ENCODE data around the gene PNPO. TPM values are rescaled to one million over a fixed set of nuclear protein-coding genes. Genes with fewer than 3 reads are reported as not detected.
A peak's percentile ranks its signal among the peaks of the same experiment; 100 is the strongest.

The PNPO gene
- total RNA-seq, 2 donors from 2014 or later: 37.3 to 55.2 TPM

GRCh38 chr17:47902039-47902744 lies 39.2 kb upstream of the PNPO start:
- no peaks in the 10 kb centered on the region for H3K4me1 ChIP-seq (replicated peaks)
- intact Hi-C loops (cut with DNase I): no loop called here
- no peak for DNase-seq (ENCODE audit: low spot score)
- no peaks in the 10 kb centered on the region for H3K9me3 ChIP-seq
- no peak overlapping the region for H3K4me3 ChIP-seq
- H3K27me3 ChIP-seq (replicated peaks; ENCODE audit: insufficient read depth): no peaks in the 10 kb centered on the region
- no peaks in the 10 kb centered on the region for H3K36me3 ChIP-seq
- TF ChIP-seq POLR2AphosphoS5 (IDR thresholded peaks at IDR 0.05) (no peak), CTCF (IDR thresholded peaks at IDR 0.05) (no peak), POLR2A (IDR thresholded peaks at IDR 0.05) (no peak)
- no peak overlapping the region for H3K27ac ChIP-seq
- WGBS: 76% methylated on average over 4 of the region's 4 CpGs

GRCh38 chr17:47905221-47905733 lies 36.1 kb upstream of the PNPO start:
- intact Hi-C loops (cut with DNase I): loop anchor here (5.0 kb wide), 1 partner anchor 42 kb away; no protein-coding TSS in a partner anchor
- peak overlapping the region; percentile 60 to 74 for H3K27ac ChIP-seq
- 11% methylated on average over 8 of the region's 8 CpGs for WGBS
- no peak overlapping the region for H3K4me3 ChIP-seq
- TF ChIP-seq CTCF (IDR thresholded peaks at IDR 0.05): no peak
- TF ChIP-seq POLR2AphosphoS5 (IDR thresholded peaks at IDR 0.05): peak; percentile 59
- TF ChIP-seq POLR2A (IDR thresholded peaks at IDR 0.05): no peak
- no peaks in the 10 kb centered on the region for H3K36me3 ChIP-seq
- no peaks in the 10 kb centered on the region for H3K27me3 ChIP-seq (replicated peaks; ENCODE audit: insufficient read depth)
- DNase-seq (ENCODE audit: low spot score): peak; percentile 74
- H3K9me3 ChIP-seq: no peaks in the 10 kb centered on the region
- H3K4me1 ChIP-seq (replicated peaks): no peaks in the 10 kb centered on the region

GRCh38 chr17:47906443-47906842 lies 34.9 kb upstream of the PNPO start:
- H3K27me3 ChIP-seq (replicated peaks; ENCODE audit: insufficient read depth): no peaks in the 10 kb centered on the region
- TF ChIP-seq POLR2A (IDR thresholded peaks at IDR 0.05): no peak
- TF ChIP-seq POLR2AphosphoS5 (IDR thresholded peaks at IDR 0.05): no peak
- no peak for TF ChIP-seq CTCF (IDR thresholded peaks at IDR 0.05)
- H3K4me1 ChIP-seq (replicated peaks): no peaks in the 10 kb centered on the region
- DNase-seq (ENCODE audit: low spot score): no peak
- peak overlapping the region; percentile 60 to 74 for H3K27ac ChIP-seq
- no peak overlapping the region for H3K4me3 ChIP-seq
- intact Hi-C loops (cut with DNase I): loop anchor here (5.0 kb wide), 1 partner anchor 41 kb away; no protein-coding TSS in a partner anchor
- WGBS: 64% methylated on average over 3 of the region's 3 CpGs
- H3K36me3 ChIP-seq: no peaks in the 10 kb centered on the region
- no peaks in the 10 kb centered on the region for H3K9me3 ChIP-seq

- Histone ChIP-seq H3K27ac (no peak overlapping the region), H3K9me3 (no peaks in the 10 kb centered on the region), H3K36me3 (no peaks in the 10 kb centered on the region), H3K4me1 (replicated peaks) (no peaks in the 10 kb centered on the region), H3K27me3 (replicated peaks; ENCODE audit: insufficient read depth) (no peaks in the 10 kb centered on the region), H3K4me3 (no peak overlapping the region)
- intact Hi-C loops (cut with DNase I): loop anchor here (5.0 kb wide), 1 partner anchor 39 kb away; no protein-coding TSS in a partner anchor
- 70% methylated on average over 8 of the region's 8 CpGs for WGBS
- DNase-seq (ENCODE audit: low spot score): no peak
- TF ChIP-seq POLR2AphosphoS5 (IDR thresholded peaks at IDR 0.05): no peak
- no peak for TF ChIP-seq CTCF (IDR thresholded peaks at IDR 0.05)
- no peak for TF ChIP-seq POLR2A (IDR thresholded peaks at IDR 0.05)
These were observed 33.3 kb upstream of the PNPO start for GRCh38 chr17:47907932-47908562.
